ENCODE measurements around the gene MGP.

MGP gene

DNA sequence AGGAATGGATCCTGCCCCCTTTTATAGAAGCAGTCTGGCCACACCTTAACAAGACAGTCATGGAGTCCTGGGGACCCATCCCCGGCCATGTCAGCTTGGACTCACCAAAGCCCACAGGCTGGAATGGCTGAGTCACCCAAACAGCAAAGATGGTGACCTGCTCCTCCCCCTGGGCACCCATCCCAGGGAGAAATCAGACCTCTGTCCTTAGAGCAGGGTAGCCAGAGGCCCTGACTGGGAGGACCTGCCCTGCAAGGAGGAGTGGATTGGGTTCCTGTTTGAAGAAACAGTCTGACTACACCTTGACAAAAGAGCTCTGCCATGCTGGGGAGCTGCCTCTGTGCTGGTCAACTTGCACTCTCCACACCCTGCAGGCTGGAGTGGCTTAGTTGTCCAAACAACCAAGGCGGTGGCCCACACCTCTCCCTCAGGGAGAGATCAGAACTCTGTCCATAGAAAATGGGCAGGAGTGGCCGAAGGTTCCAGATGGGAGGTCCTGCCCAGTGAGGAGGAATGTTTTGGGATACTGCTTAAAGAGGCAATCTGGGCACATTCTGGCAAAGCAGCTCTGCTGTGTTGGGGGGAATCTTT, 16.6 kb downstream of the MGP start:
- no peak for DNase-seq (ENCODE audit: low read depth in 1 of 2, low spot score in 1 of 2)

- DNase-seq (ENCODE audit: low read depth in 1 of 2, low spot score in 1 of 2) = no peak
These were observed 25.2 kb downstream of the MGP start for GRCh38 chr12:14860490-14860889.

- DNase-seq (ENCODE audit: low read depth in 1 of 2, low spot score in 1 of 2) = no peak
These were observed 27.1 kb downstream of the MGP start for GRCh38 chr12:14858513-14858912.

DNA sequence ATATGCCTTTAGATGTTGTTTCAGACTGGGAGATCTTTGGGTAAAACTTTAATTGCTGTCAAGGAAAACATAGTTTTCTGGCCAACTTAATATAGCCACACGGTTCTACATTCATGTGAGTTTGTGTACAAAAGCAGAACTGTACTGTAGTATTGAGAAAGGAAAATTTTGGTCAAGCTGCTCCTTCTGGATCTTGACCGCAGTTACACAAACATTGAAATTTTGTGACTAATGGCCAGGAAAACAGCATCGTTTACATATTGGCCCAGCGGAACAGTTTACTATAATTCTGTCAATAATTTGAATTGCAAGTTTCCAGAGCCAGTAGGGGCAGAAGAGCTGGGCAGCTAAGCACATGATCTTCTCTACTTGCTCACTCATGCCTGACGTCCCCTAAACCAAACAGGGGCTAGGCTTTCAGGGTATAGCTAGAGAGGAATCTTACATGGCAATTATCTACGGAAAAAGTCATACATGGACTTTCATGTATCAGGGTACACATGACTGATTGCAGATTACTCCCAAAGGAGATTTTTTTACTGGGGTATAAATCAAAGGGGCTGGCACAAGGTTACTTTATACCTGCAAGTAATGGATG, 31.0 kb downstream of the MGP start:
- no peak for DNase-seq (ENCODE audit: low read depth in 1 of 2, low spot score in 1 of 2)

GRCh38 chr12:14853961-14854360, 31.7 kb downstream of the MGP start:
- no peak for DNase-seq (ENCODE audit: low read depth in 1 of 2, low spot score in 1 of 2)

GRCh38 chr12:14852880-14853279, 32.8 kb downstream of the MGP start:
- no peak for DNase-seq (ENCODE audit: low read depth in 1 of 2, low spot score in 1 of 2)

DNA sequence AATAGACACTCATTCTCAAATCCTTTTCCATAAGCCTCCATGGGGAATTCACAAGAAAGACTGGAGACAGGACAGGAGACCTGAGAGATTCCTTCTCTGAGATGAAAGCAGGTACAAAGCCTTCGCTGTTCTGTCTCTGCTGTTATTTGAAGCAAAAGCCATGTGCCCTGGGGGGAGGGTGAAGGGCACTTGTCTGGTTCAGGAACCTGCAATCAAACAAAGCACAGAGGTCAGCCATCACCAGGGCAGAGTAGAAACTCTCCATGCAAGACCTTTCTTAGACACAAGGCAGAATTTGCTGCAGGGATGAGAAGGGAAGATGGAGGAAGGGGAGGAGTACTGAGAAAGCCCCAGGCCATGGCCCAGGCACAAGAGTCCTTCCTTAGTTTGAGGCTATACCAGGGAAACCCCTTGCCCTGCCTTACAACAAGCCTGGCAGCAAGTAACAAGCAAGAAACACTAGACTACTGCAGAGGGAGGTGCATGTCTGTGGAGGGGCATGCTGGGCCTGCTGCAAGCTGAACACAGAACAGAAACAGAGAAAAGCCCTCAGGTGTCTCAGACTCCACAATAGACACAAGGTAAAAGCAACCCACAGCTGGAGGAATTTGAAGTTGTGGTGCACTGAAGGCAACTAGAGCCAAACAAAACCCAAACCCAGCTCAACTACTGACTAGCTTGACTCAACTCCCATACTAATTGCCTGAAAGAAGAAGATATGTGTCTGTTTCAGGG, 34.6 kb downstream of the MGP start:
- no peak for DNase-seq (ENCODE audit: low read depth in 1 of 2, low spot score in 1 of 2)

DNA sequence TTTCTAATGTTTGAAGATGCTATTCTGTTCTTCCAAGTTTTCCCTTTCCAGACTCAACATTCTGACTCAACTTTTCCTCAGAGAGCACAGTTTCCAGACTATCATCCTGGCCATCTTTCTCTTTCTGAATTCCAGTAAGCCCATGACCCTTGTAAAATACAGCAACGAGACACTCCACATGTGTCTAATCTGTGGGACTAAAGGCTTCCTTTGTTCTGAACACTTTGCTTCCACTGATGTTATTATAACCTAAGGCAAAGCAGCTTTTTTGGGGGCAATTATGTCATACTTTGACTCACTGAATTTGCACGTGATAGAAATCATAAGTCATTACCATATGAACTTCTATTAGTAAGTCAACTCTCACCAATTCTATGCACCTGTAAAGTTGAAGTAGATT, 36.0 kb downstream of the MGP start:
- no peak for DNase-seq (ENCODE audit: low read depth in 1 of 2, low spot score in 1 of 2)

GRCh38 chr12:14846876-14847580, 38.6 kb downstream of the MGP start:
- DNase-seq (ENCODE audit: low read depth in 1 of 2, low spot score in 1 of 2) = no peak

- no peak for DNase-seq (ENCODE audit: low read depth in 1 of 2, low spot score in 1 of 2)
These were observed 39.5 kb downstream of the MGP start for GRCh38 chr12:14846042-14846587.

DNA sequence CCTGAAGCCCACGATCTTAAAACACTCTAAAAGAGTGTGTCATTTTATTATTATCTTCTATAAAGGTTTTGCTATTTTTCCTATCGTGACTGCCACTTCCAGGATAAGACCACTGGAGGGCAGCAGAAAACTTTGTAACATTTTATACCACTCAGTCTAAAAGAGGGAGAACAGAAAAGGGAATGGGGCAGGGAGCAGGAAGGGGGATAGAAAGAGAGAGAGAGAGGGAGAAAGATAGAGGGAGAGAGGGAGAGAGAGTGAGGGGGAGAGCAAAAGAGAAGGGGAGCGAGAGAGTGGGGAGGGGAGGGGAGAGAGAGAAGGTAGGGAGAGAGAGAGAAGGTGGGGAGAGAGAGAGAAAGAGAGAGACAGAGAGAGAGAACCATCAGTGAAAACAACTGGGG, 40.3 kb downstream of the MGP start:
- DNase-seq (ENCODE audit: low read depth in 1 of 2, low spot score in 1 of 2) = no peak

DNA sequence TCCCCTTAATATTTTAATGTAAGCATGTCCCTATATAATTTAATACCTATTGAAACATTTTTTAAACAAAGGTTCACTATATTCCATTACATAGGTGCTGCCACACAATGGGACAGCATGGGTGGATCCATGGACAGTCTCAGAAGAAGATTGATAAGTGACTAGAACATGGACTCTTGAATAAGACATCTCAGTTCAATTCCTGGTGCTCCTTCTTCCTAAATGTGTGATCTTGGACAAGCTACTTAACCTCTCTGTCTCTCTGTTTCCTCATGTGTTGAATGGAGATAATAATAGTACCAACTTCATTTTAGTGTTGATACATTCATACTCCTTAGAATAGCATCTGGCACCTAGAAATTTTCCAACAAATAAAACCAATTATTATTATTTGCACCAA, 41.3 kb downstream of the MGP start:
- no peak for DNase-seq (ENCODE audit: low read depth in 1 of 2, low spot score in 1 of 2)

DNA sequence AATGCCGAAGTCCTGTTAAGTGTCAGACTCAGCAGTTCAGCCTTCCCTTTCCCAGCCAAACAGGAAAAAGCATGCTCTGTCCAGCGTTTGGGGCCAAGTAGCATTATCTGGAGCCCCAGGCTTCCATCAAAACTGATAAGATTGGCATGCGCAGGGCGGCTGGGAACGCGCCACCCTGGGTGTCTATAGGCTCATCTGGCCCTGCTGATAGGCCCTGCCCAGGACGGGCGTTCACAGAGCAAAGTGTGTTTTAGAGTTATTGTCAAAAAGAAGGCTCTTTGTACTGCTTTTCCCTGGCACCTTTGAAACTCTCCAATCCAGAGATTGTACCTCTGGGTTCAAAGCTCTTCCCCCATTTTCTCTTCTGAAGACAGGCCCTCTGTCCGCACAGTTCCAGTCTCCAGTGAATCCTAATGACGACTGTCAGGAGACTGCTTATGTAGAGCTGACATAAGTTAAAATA, 42.2 kb downstream of the MGP start, which contains the start of gene ART4:
TSS of gene ART4 (minus strand) at position 102 of the 463 bp plus-strand sequence. CDS start 413 bp downstream, outside the sequence.
- DNase-seq (ENCODE audit: low read depth in 1 of 2, low spot score in 1 of 2) = no peak

DNA sequence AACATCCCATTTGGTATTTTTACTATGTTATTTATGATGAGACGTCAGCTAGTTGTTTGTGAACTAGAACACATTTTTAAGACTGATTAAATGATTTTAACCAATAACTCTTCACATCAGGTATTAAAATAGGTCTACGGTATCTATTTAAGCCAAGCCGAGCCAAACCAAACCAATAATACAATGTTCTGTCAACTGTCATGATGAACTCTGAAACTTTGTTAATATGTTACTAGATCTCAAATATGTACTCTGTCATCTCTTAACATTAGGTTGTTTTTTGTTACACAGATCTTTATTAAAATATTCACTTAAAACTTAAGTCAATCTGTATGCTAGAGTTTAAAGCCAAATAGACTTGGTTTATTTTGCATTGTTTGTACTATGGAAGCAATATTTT, 43.3 kb downstream of the MGP start:
- no peak for DNase-seq (ENCODE audit: low read depth in 1 of 2, low spot score in 1 of 2)

- DNase-seq (ENCODE audit: low read depth in 1 of 2, low spot score in 1 of 2) = no peak
These were observed 43.9 kb downstream of the MGP start for GRCh38 chr12:14841761-14842160.

- no peak for DNase-seq (ENCODE audit: low read depth in 1 of 2, low spot score in 1 of 2)
These were observed 45.0 kb downstream of the MGP start for GRCh38 chr12:14840616-14841015.

- no peak for DNase-seq (ENCODE audit: low read depth in 1 of 2, low spot score in 1 of 2)
These were observed 46.4 kb downstream of the MGP start for GRCh38 chr12:14839262-14839661.

DNA sequence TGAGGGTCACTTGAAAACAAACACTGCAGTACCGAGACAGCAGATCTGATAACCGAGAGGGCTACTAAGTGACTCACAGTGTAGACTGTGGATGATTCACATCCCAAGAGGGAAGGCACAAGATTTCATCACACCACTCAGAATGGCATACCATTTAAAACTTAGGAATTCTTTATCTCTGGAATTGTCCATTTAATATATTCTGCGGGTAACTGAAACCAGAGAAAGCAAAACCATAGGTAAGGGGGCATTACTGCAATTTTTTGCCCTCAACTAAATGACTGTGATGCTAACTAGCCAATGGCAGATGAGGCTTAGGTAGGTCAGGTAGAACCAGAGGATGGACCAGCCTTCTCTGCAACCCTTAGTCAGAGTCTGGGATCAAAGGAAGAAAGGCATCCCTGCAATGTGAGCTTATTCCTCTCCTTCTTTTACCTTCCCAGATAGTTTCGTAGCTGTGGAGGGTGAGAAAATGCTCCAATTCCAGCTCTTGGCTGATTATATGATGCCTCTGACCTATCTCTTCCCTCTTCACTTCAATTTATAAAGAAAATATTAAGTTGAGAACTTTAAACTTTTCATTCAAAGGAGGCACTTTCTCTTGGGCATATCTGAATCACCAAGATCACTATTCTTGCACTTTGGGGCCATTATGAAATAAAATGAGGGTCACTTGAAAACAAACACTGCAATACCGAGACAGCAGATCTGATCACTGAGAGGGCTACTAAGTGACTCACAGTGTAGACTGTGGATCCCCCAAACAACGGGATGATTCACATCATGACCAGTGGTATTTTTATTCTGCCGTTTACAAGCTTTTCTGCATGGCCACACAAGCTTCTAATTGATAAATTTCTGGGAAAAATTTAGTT, 49.1 kb downstream of the MGP start:
- DNase-seq (ENCODE audit: low read depth in 1 of 2, low spot score in 1 of 2) = no peak

DNA sequence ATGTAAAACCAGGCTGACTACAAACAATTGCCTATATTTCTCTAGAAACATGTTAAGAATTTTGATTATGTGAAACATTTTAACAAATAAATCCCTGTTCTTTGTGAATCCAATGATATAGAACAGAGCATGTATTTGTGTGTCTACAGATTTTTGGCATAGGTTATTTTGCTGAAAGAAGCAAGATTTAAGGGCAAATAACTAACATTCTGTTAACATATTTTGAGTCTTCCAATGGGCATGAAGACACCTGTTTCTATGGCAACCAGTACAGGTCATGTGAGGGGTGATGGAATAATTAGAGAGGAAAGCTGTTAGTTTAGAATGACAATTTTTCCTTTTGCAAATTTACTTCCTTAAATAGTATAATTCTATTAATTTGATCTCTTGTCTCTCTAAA, 51.1 kb downstream of the MGP start:
- no peak for DNase-seq (ENCODE audit: low read depth in 1 of 2, low spot score in 1 of 2)

DNA sequence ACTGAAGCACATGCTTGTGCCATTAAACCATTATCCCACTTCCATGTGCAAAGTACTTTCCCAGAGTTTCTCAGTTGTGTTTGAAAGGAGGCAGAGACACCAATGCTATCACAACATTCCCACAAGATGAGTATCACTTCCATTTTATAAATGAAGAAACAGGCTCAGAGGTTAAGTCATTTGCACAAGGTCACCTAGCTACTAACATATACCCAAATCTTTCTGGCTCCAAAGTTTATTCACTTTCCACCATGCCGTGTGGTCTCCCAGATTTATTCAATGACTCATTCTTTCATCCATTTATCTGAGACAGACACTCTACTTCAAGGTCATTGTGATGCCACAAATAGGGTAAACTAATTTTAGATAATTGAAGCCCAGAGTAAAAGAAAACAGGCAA, 51.7 kb downstream of the MGP start:
- no peak for DNase-seq (ENCODE audit: low read depth in 1 of 2, low spot score in 1 of 2)

GRCh38 chr12:14833336-14833735, 52.3 kb downstream of the MGP start:
- no peak for DNase-seq (ENCODE audit: low read depth in 1 of 2, low spot score in 1 of 2)

Measured in stimulated activated CD4-positive, alpha-beta T cell treated with anti-CD3 and anti-CD28 coated beads, Interleukin-15, amount 100 ng/mL, for 1 hour (primary cell).